ENCODE data around the gene AGRP.

Gene AGRP

GRCh38 chr16:67445913-67446907 is 37.1 kb downstream of the AGRP start:
- DNase-seq (ENCODE audit: extremely low read depth, low read depth) = no peak
- no peak overlapping the region for H3K4me3 ChIP-seq (replicated peaks; ENCODE audit: low read depth, low read length)
- TF ChIP-seq, protein P1, sequence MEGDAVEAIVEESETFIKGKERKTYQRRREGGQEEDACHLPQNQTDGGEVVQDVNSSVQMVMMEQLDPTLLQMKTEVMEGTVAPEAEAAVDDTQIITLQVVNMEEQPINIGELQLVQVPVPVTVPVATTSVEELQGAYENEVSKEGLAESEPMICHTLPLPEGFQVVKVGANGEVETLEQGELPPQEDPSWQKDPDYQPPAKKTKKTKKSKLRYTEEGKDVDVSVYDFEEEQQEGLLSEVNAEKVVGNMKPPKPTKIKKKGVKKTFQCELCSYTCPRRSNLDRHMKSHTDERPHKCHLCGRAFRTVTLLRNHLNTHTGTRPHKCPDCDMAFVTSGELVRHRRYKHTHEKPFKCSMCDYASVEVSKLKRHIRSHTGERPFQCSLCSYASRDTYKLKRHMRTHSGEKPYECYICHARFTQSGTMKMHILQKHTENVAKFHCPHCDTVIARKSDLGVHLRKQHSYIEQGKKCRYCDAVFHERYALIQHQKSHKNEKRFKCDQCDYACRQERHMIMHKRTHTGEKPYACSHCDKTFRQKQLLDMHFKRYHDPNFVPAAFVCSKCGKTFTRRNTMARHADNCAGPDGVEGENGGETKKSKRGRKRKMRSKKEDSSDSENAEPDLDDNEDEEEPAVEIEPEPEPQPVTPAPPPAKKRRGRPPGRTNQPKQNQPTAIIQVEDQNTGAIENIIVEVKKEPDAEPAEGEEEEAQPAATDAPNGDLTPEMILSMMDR (IDR thresholded peaks at IDR 0.05; ENCODE audit: low read depth, low read length, missing control alignments) = no peak

- TF ChIP-seq, protein P1 (IDR thresholded peaks at IDR 0.05; ENCODE audit: low read depth, low read length, missing control alignments) = peak; percentile 7
- no peak overlapping the region for H3K4me3 ChIP-seq (replicated peaks; ENCODE audit: low read depth, low read length)
- no peak for DNase-seq (ENCODE audit: extremely low read depth, low read depth)
These were observed 37.9 kb downstream of the AGRP start for GRCh38 chr16:67445441-67445912.

DNA sequence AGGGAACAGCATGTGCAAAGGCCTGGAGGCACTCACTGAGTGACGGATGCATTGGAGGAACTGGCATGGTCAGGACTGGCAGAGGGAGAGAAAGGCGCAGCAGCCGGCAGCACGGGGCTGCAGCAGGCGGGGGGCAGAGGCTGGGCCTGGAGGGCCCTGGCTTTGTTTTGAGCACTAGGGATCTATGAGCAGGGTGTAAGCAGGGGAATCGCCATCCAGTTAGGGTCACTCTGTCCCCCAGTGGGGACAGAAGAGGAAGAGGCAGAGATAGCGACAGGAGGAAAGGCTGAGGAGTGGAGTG is 38.3 kb downstream of the AGRP start:
- no peak overlapping the region for H3K4me3 ChIP-seq (replicated peaks; ENCODE audit: low read depth, low read length)
- TF ChIP-seq, protein P1 (IDR thresholded peaks at IDR 0.05; ENCODE audit: low read depth, low read length, missing control alignments) = no peak
- DNase-seq (ENCODE audit: extremely low read depth, low read depth) = no peak

GRCh38 chr16:67444259-67445125 is 38.9 kb downstream of the AGRP start:
- no peak for DNase-seq (ENCODE audit: extremely low read depth, low read depth)
- TF ChIP-seq, protein P1 (IDR thresholded peaks at IDR 0.05; ENCODE audit: low read depth, low read length, missing control alignments) = no peak
- H3K4me3 ChIP-seq (replicated peaks; ENCODE audit: low read depth, low read length) = no peak overlapping the region

DNA sequence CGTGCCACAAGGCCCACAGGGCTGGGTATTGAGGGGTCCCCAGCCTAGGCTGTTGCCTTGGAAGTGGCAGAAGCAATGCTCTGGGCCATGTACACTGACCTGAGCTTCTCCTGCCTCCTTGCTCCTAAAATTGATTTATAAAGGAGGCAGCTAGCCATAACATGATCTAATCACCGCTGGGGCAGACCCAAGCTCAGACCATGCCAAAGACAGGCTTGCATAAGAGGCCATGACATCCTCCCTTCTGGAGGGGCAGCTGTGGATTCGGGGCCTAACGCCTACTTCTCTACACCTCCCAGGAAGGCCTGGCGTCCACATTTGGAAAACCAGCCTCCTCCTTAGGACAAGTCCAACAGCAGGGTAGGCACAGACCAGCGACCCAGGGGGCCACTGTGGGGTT is 40.1 kb downstream of the AGRP start:
- TF ChIP-seq, protein P1 (IDR thresholded peaks at IDR 0.05; ENCODE audit: low read depth, low read length, missing control alignments) = no peak
- no peak for DNase-seq (ENCODE audit: extremely low read depth, low read depth)
- no peak overlapping the region for H3K4me3 ChIP-seq (replicated peaks; ENCODE audit: low read depth, low read length)

GRCh38 chr16:67442581-67443255 is 40.6 kb downstream of the AGRP start:
- DNase-seq (ENCODE audit: extremely low read depth, low read depth) = no peak
- TF ChIP-seq, protein P1 (IDR thresholded peaks at IDR 0.05; ENCODE audit: low read depth, low read length, missing control alignments) = no peak

More at GRCh38 chr16:67442581-67443255, 40.6 kb downstream of the AGRP start:
- H3K4me3 ChIP-seq (replicated peaks; ENCODE audit: low read depth, low read length) = no peak overlapping the region
